ENCODE results near the gene USH2A. TPM values are rescaled to one million over a fixed set of nuclear protein-coding genes. Genes with fewer than 3 reads are reported as not detected.

USH2A gene
- polyA plus RNA-seq, 2 of the 4 experiments (the other 2 are of a cell fraction): not detected

- TF ChIP-seq NFE2L2 (conservative IDR thresholded peaks at IDR 0.05; ENCODE audit: low read length): no peak
- no peak for TF ChIP-seq ZC3H11A (IDR thresholded peaks at IDR 0.05)
- TF ChIP-seq JUNB (IDR thresholded peaks at IDR 0.05): no peak
- no peak for TF ChIP-seq POLR2AphosphoS2 (conservative IDR thresholded peaks at IDR 0.05; ENCODE audit: low read length)
- no peak for TF ChIP-seq CBX8 (IDR thresholded peaks at IDR 0.05)
- no peak for TF ChIP-seq FOSL2 (IDR thresholded peaks at IDR 0.05)
- no peak for TF ChIP-seq FOSL2 (CRISPR knock-in tag; IDR thresholded peaks at IDR 0.05)
- no peak for TF ChIP-seq RARB (CRISPR knock-in tag; IDR thresholded peaks at IDR 0.05)
- TF ChIP-seq CHD4 (IDR thresholded peaks at IDR 0.05; ENCODE audit: borderline replicate concordance): no peak
- no peak for TF ChIP-seq HOXB13 (CRISPR knock-in tag; IDR thresholded peaks at IDR 0.05; ENCODE audit: low read depth)
- TF ChIP-seq REST (IDR thresholded peaks at IDR 0.05): no peak
- TF ChIP-seq JUN (IDR thresholded peaks at IDR 0.05): no peak
- TF ChIP-seq NR3C1 (IDR thresholded peaks at IDR 0.05): no peak
- TF ChIP-seq MAZ (IDR thresholded peaks at IDR 0.05; ENCODE audit: borderline replicate concordance, low read depth, low read length): no peak
- no peak for TF ChIP-seq EHMT2 (IDR thresholded peaks at IDR 0.05; ENCODE audit: low read depth)
- no peak for TF ChIP-seq POLR2A (IDR thresholded peaks at IDR 0.05; ENCODE audit: low read length)
- TF ChIP-seq PBX3 (IDR thresholded peaks at IDR 0.05): no peak
- no peak for TF ChIP-seq PHF8 (IDR thresholded peaks at IDR 0.05; ENCODE audit: borderline replicate concordance, low read depth)
- no peak for TF ChIP-seq HDAC2 (IDR thresholded peaks at IDR 0.05)
- no peak for TF ChIP-seq ZSCAN20 (CRISPR knock-in tag; IDR thresholded peaks at IDR 0.05)
- FAIRE-seq: no peak
- WGBS (ENCODE audit: missing lambda C conversion rate): 5% methylated on average over 2 of the region's 2 CpGs
- ChIA-PET POLR2A (no interaction called here), CTCF (no interaction called here)
- no peak for DNase-seq (ENCODE audit: low read depth in 1 of 2, low spot score in 1 of 2)
- no peak overlapping the region for H3K4me3 ChIP-seq
- no peaks in the 10 kb centered on the region for H3K9me3 ChIP-seq
- H3K4me2 ChIP-seq: no peak overlapping the region
- no peaks in the 10 kb centered on the region for H3K4me1 ChIP-seq
- no peak overlapping the region for H3K27ac ChIP-seq
- ATAC-seq: no peak
Observed at GRCh38 chr1:216387782-216388181, 35.5 kb downstream of the USH2A start.

- no peak overlapping the region for H3K4me3 ChIP-seq
- no peak for TF ChIP-seq POLR2A (IDR thresholded peaks at IDR 0.05; ENCODE audit: low read length)
- TF ChIP-seq RFX5 (IDR thresholded peaks at IDR 0.05): no peak
- no peak for TF ChIP-seq HOXB5 (CRISPR knock-in tag; IDR thresholded peaks at IDR 0.05)
- TF ChIP-seq CHD4 (IDR thresholded peaks at IDR 0.05; ENCODE audit: borderline replicate concordance): no peak
- TF ChIP-seq HOXA7 (CRISPR knock-in tag; IDR thresholded peaks at IDR 0.05): no peak
- no peak for TF ChIP-seq TFCP2L1 (CRISPR knock-in tag; IDR thresholded peaks at IDR 0.05)
- no peak for TF ChIP-seq CHD2 (IDR thresholded peaks at IDR 0.05; ENCODE audit: low read length, partially characterized antibody)
- no peak for TF ChIP-seq NFE2L2 (conservative IDR thresholded peaks at IDR 0.05; ENCODE audit: low read length)
- TF ChIP-seq ZFP36 (IDR thresholded peaks at IDR 0.05; ENCODE audit: borderline replicate concordance, partially characterized antibody): no peak
- no peak for TF ChIP-seq RCOR1 (IDR thresholded peaks at IDR 0.05; ENCODE audit: low read depth, low read length)
- no peak for TF ChIP-seq REST (IDR thresholded peaks at IDR 0.05)
- TF ChIP-seq USF2 (IDR thresholded peaks at IDR 0.05): no peak
- TF ChIP-seq KDM5A (IDR thresholded peaks at IDR 0.05): no peak
- TF ChIP-seq RNF2 (IDR thresholded peaks at IDR 0.05; ENCODE audit: borderline replicate concordance, low read depth): no peak
- TF ChIP-seq HEYL (CRISPR knock-in tag; IDR thresholded peaks at IDR 0.05): no peak
- H3K4me2 ChIP-seq: no peak overlapping the region
- ATAC-seq (no peak), DNase-seq (ENCODE audit: low read depth in 1 of 2, low spot score in 1 of 2) (no peak), FAIRE-seq (no peak)
- CTCF ChIA-PET: no interaction called here
- POLR2A ChIA-PET: no interaction called here
- H3K27ac ChIP-seq: no peak overlapping the region
- WGBS (ENCODE audit: missing lambda C conversion rate): 4% methylated on average over 1 of the region's 1 CpG
- H3K4me1 ChIP-seq: no peaks in the 10 kb centered on the region
- H3K9me3 ChIP-seq: no peaks in the 10 kb centered on the region
Observed at GRCh38 chr1:216379441-216379840, 43.8 kb downstream of the USH2A start.
